Fibroblast of the aortic adventitia (primary cell): ENCODE data around the gene ALOXE3. TPM values are rescaled to one million over a fixed set of nuclear protein-coding genes. Genes with fewer than 3 reads are reported as not detected.

Experiments used
- DNase-seq: peaks from one replicate; pipeline ENCODE4 v3.0.0-alpha.2; 2010; ENCODE audit warnings: low read depth
- H3K4me3 ChIP-seq: 2 replicates; pipeline ENCODE4 v1.5.1; 2011; ENCODE audit warnings: low read depth, mild to moderate bottlenecking, control low read depth, low read length, moderate library complexity
- total RNA-seq: library from RNA; depleted of rRNA; stranded (reverse); fragments of >200 nt; gene quantifications from 2 replicates; pipeline ENCODE4 v1.2.3, GENCODE V29; 2012; ENCODE audit warnings: low replicate concordance
- TF ChIP-seq, protein P1 (sequence below): IDR thresholded peaks from 2 replicates; pipeline ENCODE4 v1.5.1; 2011; ENCODE audit warnings: mild to moderate bottlenecking, low read length, control low read depth, inconsistent platforms; ENCODE audit not compliant: insufficient read depth

Gene ALOXE3
- total RNA-seq, 1 donor = 0.09 TPM

DNA sequence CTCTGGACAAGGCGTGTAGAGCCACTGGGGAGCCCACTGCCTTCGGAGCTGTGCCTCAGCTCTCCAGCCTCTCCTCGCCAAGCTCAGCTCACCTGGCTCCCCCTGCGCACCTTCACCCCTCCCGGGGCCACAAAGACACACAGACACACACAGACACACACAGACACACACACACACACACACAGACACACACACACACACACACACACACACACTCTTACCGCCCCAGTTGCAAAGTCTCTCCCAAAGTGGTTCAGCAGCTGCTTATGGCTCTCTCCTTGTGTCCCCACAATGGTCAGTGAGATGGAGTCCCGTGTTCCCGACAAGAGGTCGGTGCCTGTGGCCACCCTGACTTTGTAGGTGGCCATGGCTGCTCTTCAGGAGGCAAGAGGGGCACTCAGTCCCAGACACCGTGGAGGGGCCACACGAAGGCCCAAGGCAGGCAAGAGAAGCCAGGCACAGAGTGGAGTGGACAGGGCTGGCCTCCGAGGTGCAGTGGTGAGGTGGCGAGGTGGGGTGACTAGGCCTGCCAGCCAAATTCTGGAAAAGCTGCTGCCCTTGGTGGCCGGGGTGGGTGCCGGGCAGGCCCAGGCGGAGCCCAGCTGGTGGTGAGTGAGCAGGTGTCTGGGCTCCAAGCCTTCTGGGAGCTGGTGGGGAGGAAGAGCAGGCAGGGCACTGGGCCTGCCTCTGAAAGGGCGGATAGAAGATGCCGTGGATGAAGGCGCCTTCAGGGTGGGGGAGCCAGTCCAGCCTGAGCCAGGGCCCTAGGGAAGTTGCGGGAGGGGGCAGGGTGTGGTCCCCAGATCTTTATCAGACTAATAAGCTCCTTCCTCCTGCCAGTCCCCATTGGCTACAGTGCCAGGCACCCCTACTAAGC is 31.0 kb downstream of the ALOXE3 start, which contains the start of gene ALOX12B:
TSS of gene ALOX12B (minus strand) at position 642 of the 877 bp plus-strand sequence. CDS start at position 368, 274 bp downstream.
- DNase-seq = no peak
- TF ChIP-seq, protein P1, sequence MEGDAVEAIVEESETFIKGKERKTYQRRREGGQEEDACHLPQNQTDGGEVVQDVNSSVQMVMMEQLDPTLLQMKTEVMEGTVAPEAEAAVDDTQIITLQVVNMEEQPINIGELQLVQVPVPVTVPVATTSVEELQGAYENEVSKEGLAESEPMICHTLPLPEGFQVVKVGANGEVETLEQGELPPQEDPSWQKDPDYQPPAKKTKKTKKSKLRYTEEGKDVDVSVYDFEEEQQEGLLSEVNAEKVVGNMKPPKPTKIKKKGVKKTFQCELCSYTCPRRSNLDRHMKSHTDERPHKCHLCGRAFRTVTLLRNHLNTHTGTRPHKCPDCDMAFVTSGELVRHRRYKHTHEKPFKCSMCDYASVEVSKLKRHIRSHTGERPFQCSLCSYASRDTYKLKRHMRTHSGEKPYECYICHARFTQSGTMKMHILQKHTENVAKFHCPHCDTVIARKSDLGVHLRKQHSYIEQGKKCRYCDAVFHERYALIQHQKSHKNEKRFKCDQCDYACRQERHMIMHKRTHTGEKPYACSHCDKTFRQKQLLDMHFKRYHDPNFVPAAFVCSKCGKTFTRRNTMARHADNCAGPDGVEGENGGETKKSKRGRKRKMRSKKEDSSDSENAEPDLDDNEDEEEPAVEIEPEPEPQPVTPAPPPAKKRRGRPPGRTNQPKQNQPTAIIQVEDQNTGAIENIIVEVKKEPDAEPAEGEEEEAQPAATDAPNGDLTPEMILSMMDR = no peak
- no peak within 1 kb of the TSS for H3K4me3 ChIP-seq

DNA sequence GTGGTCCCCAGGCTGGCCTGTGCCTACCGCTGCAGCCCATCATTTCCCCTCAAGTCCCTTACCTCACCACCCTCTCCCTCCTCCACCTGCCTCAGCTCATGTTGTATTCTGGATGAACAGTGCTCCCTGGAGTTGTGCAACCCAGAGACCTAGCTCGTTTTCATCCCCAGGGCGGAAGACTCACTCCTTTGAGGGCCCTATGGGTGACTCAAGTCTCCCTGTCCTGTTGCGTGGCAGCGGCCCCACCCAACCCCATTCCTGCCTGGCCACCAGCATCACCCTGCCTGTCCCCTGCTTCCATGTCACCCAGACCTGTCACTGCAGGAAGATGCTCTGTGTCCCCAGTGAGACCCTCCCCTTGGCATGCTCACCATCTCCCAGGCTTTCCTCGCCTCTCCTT is 34.1 kb downstream of the ALOXE3 start:
- TF ChIP-seq, protein P1 = no peak
- no peak overlapping the region for H3K4me3 ChIP-seq
- DNase-seq = no peak

DNA sequence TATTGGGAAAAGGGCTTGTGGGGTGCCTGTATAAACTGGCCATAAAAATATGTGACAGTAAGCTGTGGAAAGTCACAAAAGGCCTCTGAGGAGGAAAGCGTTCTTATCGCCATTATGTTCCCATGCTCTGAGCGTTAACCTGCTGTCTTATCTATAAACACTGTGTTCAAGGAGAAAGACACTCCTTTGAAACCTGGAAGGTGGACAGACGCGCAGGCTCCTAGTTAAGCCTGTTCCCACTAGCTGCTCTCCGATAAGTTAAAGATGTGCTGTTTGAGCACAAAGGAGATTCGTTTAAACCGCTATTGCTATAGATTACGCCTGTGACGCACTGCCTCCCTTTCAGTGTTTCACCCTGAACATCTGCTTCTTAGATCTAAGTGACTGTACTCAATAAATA is 36.0 kb downstream of the ALOXE3 start:
- TF ChIP-seq, protein P1 = no peak
- no peak for DNase-seq
- H3K4me3 ChIP-seq = no peak overlapping the region

DNA sequence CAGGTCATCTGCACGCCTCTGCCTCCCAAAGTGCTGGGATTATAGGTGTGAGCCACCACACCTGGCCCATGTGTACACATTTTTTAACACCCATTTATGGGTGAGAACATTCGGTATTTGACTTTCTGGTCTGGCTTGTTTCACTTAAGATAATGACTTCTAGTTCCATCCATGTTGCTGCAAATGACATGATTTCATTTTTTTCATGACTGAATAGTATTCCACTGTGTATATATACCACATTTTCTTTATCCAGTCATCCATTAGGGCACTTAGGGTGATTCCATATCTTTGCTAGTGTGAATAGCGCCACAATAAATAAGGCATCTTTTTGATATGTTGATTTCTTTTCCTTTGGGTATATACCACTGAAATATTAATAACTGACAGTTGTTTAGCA is 36.4 kb downstream of the ALOXE3 start:
- no peak overlapping the region for H3K4me3 ChIP-seq
- TF ChIP-seq, protein P1 = no peak
- DNase-seq = no peak

DNA sequence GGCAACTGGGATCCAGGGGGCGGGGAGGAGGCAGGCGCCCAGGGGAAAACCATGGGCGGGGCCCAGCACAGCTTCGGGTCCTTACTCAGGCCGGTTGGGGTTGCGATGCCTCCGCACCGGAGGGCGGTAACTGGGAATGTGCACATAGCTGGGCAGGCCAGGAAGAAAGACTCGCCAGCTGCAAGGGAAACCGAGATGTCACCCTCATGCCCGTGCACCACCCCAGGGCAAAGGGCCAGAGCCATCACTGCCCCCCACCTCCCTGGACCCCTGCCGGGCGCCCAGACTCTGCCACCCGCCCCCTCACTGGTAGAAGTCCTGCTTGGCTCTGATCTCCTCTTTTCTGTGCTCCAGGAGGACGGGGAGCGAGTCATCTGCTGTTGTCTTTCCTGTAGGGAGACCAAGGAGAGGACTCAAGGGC is 37.5 kb downstream of the ALOXE3 start:
- no peak for DNase-seq
- no peak overlapping the region for H3K4me3 ChIP-seq
- TF ChIP-seq, protein P1 = no peak

DNA sequence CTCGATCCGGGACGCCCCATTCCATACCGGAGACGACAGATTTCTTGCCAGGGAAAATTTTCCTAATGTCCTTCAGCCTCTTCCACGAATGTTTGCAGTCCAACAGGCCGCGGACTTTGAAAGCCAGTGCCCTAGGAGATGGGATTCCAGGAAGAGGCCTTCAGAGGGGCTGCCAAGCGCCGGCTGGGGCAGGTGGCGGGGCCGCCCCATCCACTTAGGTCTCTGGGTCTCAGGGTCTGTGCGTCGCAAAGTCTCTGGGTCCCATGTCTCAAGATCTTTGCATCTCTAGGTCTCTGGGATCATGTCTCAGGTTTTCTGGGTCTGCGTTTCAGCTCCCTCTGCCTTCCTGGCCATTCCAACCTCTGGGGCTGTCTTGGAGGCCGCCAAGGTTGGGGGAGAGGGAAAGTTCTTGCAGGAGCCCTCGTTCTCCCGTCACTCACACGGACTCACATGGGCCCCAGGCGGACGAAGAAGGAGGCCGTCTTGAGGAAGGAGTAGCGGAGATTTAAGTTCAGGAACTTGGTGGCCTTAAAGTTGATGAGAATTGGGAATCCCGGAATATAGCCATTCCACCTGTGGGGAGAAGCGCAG is 38.0 kb downstream of the ALOXE3 start:
- DNase-seq = peak; percentile 9
- TF ChIP-seq, protein P1 = no peak
- no peak overlapping the region for H3K4me3 ChIP-seq
